Fibroblast of lung (primary cell): Measurements from ENCODE around the gene EEFSEC. TPM values are rescaled to one million over a fixed set of nuclear protein-coding genes. Genes with fewer than 3 reads are reported as not detected.
A peak's percentile ranks its signal among the peaks of the same experiment; 100 is the strongest.

Experiments used
- DNase-seq, 2 donors: peaks; one replicate each; pipeline versions ENCODE4 v3.0.0 to v3.0.0-alpha.2; 2010; ENCODE audit warnings: low read depth in 2 of 2
- H2AFZ ChIP-seq: 2 replicates; pipeline ENCODE4 v1.5.1; 2012; ENCODE audit warnings: low read length, control low read depth, inconsistent platforms
- H3K27ac ChIP-seq: 2 replicates; pipeline ENCODE4 v1.5.1; 2011; ENCODE audit warnings: low read length, control low read depth; ENCODE audit not compliant: insufficient read depth
- H3K27me3 ChIP-seq: 2 replicates; pipeline ENCODE4 v1.5.1; 2011; ENCODE audit warnings: mild to moderate bottlenecking, low read length; ENCODE audit not compliant: control insufficient read depth, insufficient read depth
- H3K36me3 ChIP-seq: 2 replicates; pipeline ENCODE4 v1.5.1; 2011; ENCODE audit warnings: low read length; ENCODE audit not compliant: control insufficient read depth, insufficient read depth
- H3K4me1 ChIP-seq: 2 replicates; pipeline ENCODE4 v1.5.1; 2011; ENCODE audit warnings: low read length; ENCODE audit not compliant: control insufficient read depth, insufficient read depth; ENCODE audit errors: extremely low read depth
- H3K4me2 ChIP-seq: 2 replicates; pipeline ENCODE4 v1.5.1; 2011; ENCODE audit warnings: low read length, control low read depth; ENCODE audit not compliant: insufficient read depth; ENCODE audit errors: extremely low read depth
- H3K4me3 ChIP-seq, 4 experiments: fragments of 200-600 bp in 1 of 4; sonication (generic) in 1 of 4; replicated peaks in 1 of 4; 2 replicates each; pipeline ENCODE4 v1.5.1; 2011 to 2016; ENCODE audit warnings: low read length in 4 of 4, low read depth in 3 of 4, mild to moderate bottlenecking in 3 of 4, control low read depth in 2 of 4, inconsistent platforms in 1 of 4, mixed read lengths in 1 of 4; ENCODE audit not compliant: insufficient read depth in 1 of 4; ENCODE audit errors: control extremely low read depth in 1 of 4
- H3K79me2 ChIP-seq: 2 replicates; pipeline ENCODE4 v1.5.1; 2012; ENCODE audit warnings: mild to moderate bottlenecking, low read length, inconsistent platforms; ENCODE audit not compliant: control insufficient read depth, insufficient read depth
- H3K9ac ChIP-seq: 2 replicates; pipeline ENCODE4 v1.5.1; 2011; ENCODE audit warnings: mild to moderate bottlenecking, low read length, control low read depth; ENCODE audit not compliant: insufficient read depth
- H3K9me3 ChIP-seq: 2 replicates; pipeline ENCODE4 v1.5.1; 2012; ENCODE audit warnings: low read depth, low read length; ENCODE audit not compliant: control insufficient read depth, insufficient read depth
- H4K20me1 ChIP-seq: 2 replicates; pipeline ENCODE4 v1.5.1; 2011; ENCODE audit warnings: low read length; ENCODE audit not compliant: control insufficient read depth, insufficient read depth; ENCODE audit errors: extremely low read depth
- CTCF ChIP-seq, 2 donors: IDR thresholded peaks in 1 of 2; conservative IDR thresholded peaks in 1 of 2; 1 replicate in 1 of 2; 2 replicates in 1 of 2; pipeline ENCODE4 v1.5.1; 2011 to 2012; ENCODE audit warnings: low read length in 2 of 2, control low read depth in 1 of 2, inconsistent platforms in 1 of 2, low read depth in 1 of 2, mild to moderate bottlenecking in 1 of 2
- EZH2 ChIP-seq: IDR thresholded peaks from 2 replicates; pipeline ENCODE4 v1.5.1; 2012; ENCODE audit warnings: low read length, control low read depth, mild to moderate bottlenecking; ENCODE audit errors: missing control alignments
- polyA plus RNA-seq, 2 donors: library from polyadenylated mRNA; depleted of rRNA in 1 of 2; stranded (reverse) in 1 of 2; unstranded in 1 of 2; fragments of >200 nt; gene quantifications; 2 replicates each; pipeline ENCODE4 v1.2.1, GENCODE V29; 2011 to 2012; ENCODE audit warnings: missing spikeins in 1 of 2
- total RNA-seq: library from RNA; depleted of rRNA; stranded (reverse); fragments of >200 nt; gene quantifications from 2 replicates; pipeline ENCODE4 v1.2.1, GENCODE V29; 2014

EEFSEC gene
- total and polyA plus RNA-seq, 2 donors (not counting 1 experiment from before 2014, with no cell fraction given), result 2.6 to 5.0 TPM

GRCh38 chr3:128382221-128382807 is 229.0 kb downstream of the EEFSEC start:
- peaks cover 18% of the 10 kb centered on the region for H3K4me1 ChIP-seq
- no peak for DNase-seq
- no peak overlapping the region for H3K9ac ChIP-seq

GRCh38 chr3:128383316-128384235 is 230.3 kb downstream of the EEFSEC start:
- TF ChIP-seq CTCF (conservative IDR thresholded peaks at IDR 0.05 in 1 of 2, IDR thresholded peaks at IDR 0.05 in 1 of 2; ENCODE audit: low read depth in 1 of 2, low read length in 2 of 2) (no peak), EZH2 (no peak)
- Histone ChIP-seq H3K79me2 (no peaks in the 10 kb centered on the region), H3K27me3 (no peaks in the 10 kb centered on the region), H3K9me3 (no peaks in the 10 kb centered on the region), H3K4me3 (no peak overlapping the region), H2AFZ (no peak overlapping the region), H4K20me1 (no peaks in the 10 kb centered on the region), H3K27ac (no peak overlapping the region), H3K4me1 (peaks cover 13% of the 10 kb centered on the region), H3K9ac (no peak overlapping the region), H3K36me3 (no peaks in the 10 kb centered on the region), H3K4me2 (no peak overlapping the region)
- peak; percentile 39 to 43 for DNase-seq

More at GRCh38 chr3:128382221-128382807, 229.0 kb downstream of the EEFSEC start:
- Histone ChIP-seq H3K4me3 (no peak overlapping the region), H3K79me2 (no peaks in the 10 kb centered on the region), H4K20me1 (no peaks in the 10 kb centered on the region), H3K27ac (no peak overlapping the region), H3K9me3 (no peaks in the 10 kb centered on the region), H2AFZ (no peak overlapping the region), H3K27me3 (no peaks in the 10 kb centered on the region), H3K4me2 (no peak overlapping the region), H3K36me3 (no peaks in the 10 kb centered on the region)
- TF ChIP-seq EZH2, result no peak
- TF ChIP-seq CTCF (conservative IDR thresholded peaks at IDR 0.05 in 1 of 2, IDR thresholded peaks at IDR 0.05 in 1 of 2; ENCODE audit: low read depth in 1 of 2, low read length in 2 of 2), result no peak

GRCh38 chr3:128385080-128385832 is 232.0 kb downstream of the EEFSEC start:
- Histone ChIP-seq H3K79me2 (no peaks in the 10 kb centered on the region), H3K9ac (no peak overlapping the region), H3K4me1 (peaks cover 8% of the 10 kb centered on the region), H3K27ac (no peak overlapping the region), H3K36me3 (no peaks in the 10 kb centered on the region), H3K4me2 (no peak overlapping the region), H4K20me1 (no peaks in the 10 kb centered on the region), H3K27me3 (no peaks in the 10 kb centered on the region), H3K9me3 (no peaks in the 10 kb centered on the region), H3K4me3 (no peak overlapping the region), H2AFZ (no peak overlapping the region)
- TF ChIP-seq EZH2 (no peak), CTCF (conservative IDR thresholded peaks at IDR 0.05 in 1 of 2, IDR thresholded peaks at IDR 0.05 in 1 of 2; ENCODE audit: low read depth in 1 of 2, low read length in 2 of 2) (no peak)
- DNase-seq, result peak; percentile 60 to 70
